OCI-LY7 (cell line): ENCODE measurements around the gene GHDC. TPM values are rescaled to one million over a fixed set of nuclear protein-coding genes. Genes with fewer than 3 reads are reported as not detected.
"Not testable (repeated sequence)": the region's sequence is repeated elsewhere in the genome, so short reads cannot be mapped to it uniquely, and the experiment has no call there.

Source experiments
- BruUV-seq: library from RNA; stranded (reverse); fragments of 400-500 nt; replicated peaks from 2 replicates; lab custom pipeline; 2021; lab: Mats Ljungman, UMichigan
- CTCF ChIA-PET: fragments of 300-600 bp; sonication (Branson Sonifier 250); formaldehyde crosslinking; loops from one replicate; lab custom pipeline; 2022; ENCODE audit warnings: antibody characterized with exemption; ENCODE audit not compliant: unreplicated experiment; lab: Charles Lee
- POLR2A ChIA-PET: fragments of 300-600 bp; sonication (Branson Sonifier 250); formaldehyde crosslinking; loops from one replicate; lab custom pipeline; 2022; ENCODE audit warnings: antibody characterized with exemption; lab: Charles Lee
- DNase-seq: peaks from one replicate; pipeline ENCODE4 v3.0.0-alpha.2; 2015; ENCODE audit warnings: low spot score
- H2AFZ ChIP-seq: fragments of 200-600 bp; sonication (generic), shearing (Covaris generic); 2 replicates; pipeline ENCODE4 v1.6.1; 2014; ENCODE audit warnings: mild to moderate bottlenecking, antibody characterized with exemption, low read length, moderate library complexity
- H3K27ac ChIP-seq: fragments of 200-600 bp; sonication (generic); 2 replicates; pipeline ENCODE4 v1.5.1; 2014; ENCODE audit warnings: mixed run types, low read depth, mild to moderate bottlenecking, moderate library complexity, low read length, inconsistent platforms; ENCODE audit not compliant: poor library complexity, severe bottlenecking
- H3K36me3 ChIP-seq: fragments of 200-600 bp; sonication (generic); 2 replicates; pipeline ENCODE4 v1.6.1; 2014; ENCODE audit warnings: mild to moderate bottlenecking, antibody characterized with exemption, low read length, moderate library complexity, mixed read lengths; ENCODE audit not compliant: insufficient read depth
- H3K4me1 ChIP-seq: fragments of 200-600 bp; sonication (generic); 2 replicates; pipeline ENCODE4 v1.5.1; 2014; ENCODE audit warnings: mild to moderate bottlenecking, low read length; ENCODE audit not compliant: insufficient read depth, poor library complexity, severe bottlenecking
- H3K4me2 ChIP-seq: fragments of 200-600 bp; sonication (generic); 2 replicates; pipeline ENCODE4 v1.6.1; 2014; ENCODE audit warnings: mild to moderate bottlenecking, low read length
- H3K4me3 ChIP-seq: fragments of 200-600 bp; sonication (generic); 2 replicates; pipeline ENCODE4 v1.5.1; 2014; ENCODE audit warnings: mild to moderate bottlenecking, low read depth, low read length; ENCODE audit not compliant: poor library complexity, severe bottlenecking
- H3K79me2 ChIP-seq: fragments of 200-600 bp; sonication (generic); 2 replicates; pipeline ENCODE4 v1.6.1; 2016; ENCODE audit warnings: low read depth, mild to moderate bottlenecking, low read length, moderate library complexity, mixed read lengths; ENCODE audit not compliant: insufficient read depth
- H3K9me2 ChIP-seq: fragments of 200-600 bp; sonication (generic); 2 replicates; pipeline ENCODE4 v1.6.1; 2016; ENCODE audit warnings: mild to moderate bottlenecking, low read length, mixed read lengths; ENCODE audit not compliant: insufficient read depth
- H3K9me3 ChIP-seq: fragments of 200-600 bp; sonication (generic); 2 replicates; pipeline ENCODE4 v1.6.1; 2014; ENCODE audit warnings: mild to moderate bottlenecking, mixed run types, low read length, mixed read lengths
- H4K20me1 ChIP-seq: fragments of 200-600 bp; sonication (generic); 2 replicates; pipeline ENCODE4 v1.6.1; 2014; ENCODE audit warnings: mild to moderate bottlenecking, antibody characterized with exemption, low read length, moderate library complexity, mixed read lengths; ENCODE audit not compliant: insufficient read depth
- EZH2phosphoT487 ChIP-seq: fragments of 200-600 bp; sonication (generic); IDR thresholded peaks from 2 replicates; pipeline ENCODE4 v1.6.1; 2018; ENCODE audit warnings: low read depth, borderline replicate concordance, mild to moderate bottlenecking, mixed run types, antibody characterized with exemption, low read length, moderate library complexity, mixed read lengths
- intact Hi-C: fragments of 100-400 bp; cut with micrococcal nuclease; formaldehyde crosslinking; loops from one replicate; pipeline ENCODE4 v1.10.0; 2022; ENCODE audit not compliant: unreplicated experiment
- total RNA-seq, 2 experiments: library from RNA; depleted of rRNA in 1 of 2; stranded (reverse); fragments of >200 nt in 1 of 2; shearing (Covaris generic) in 1 of 2; gene quantifications; 2 replicates each; pipeline ENCODE4 v1.2.3, GENCODE V29; 2014 to 2022
- TF ChIP-seq, protein P1 (sequence below): fragments of 200-600 bp; sonication (generic); conservative IDR thresholded peaks from 2 replicates; pipeline ENCODE4 v1.5.1; 2014; ENCODE audit warnings: mild to moderate bottlenecking, antibody characterized with exemption, low read length, moderate library complexity, mixed read lengths

The GHDC gene
- total RNA-seq, 2 experiments from 2014 or later: 30.0 to 33.2 TPM

- Histone ChIP-seq H3K4me1 (peaks cover 22% of the 10 kb centered on the region), H3K9me2 (no peaks in the 10 kb centered on the region), H3K9me3 (no peaks in the 10 kb centered on the region), H3K4me3 (no peak overlapping the region), H4K20me1 (no peaks in the 10 kb centered on the region), H3K4me2 (no peak overlapping the region), H3K79me2 (peaks cover 31% of the 10 kb centered on the region), H2AFZ (no peak overlapping the region), H3K27ac (no peak overlapping the region), H3K36me3 (peaks cover 58% of the 10 kb centered on the region)
- POLR2A ChIA-PET: interaction anchor here (0.5 to 1.6 kb wide), 4 partner anchors 9 to 1986 kb away, joined by 3 to 4 read pairs (median 4); no protein-coding TSS in a partner anchor
- intact Hi-C loops: no loop called here
- DNase-seq: no peak
- TF ChIP-seq EZH2phosphoT487: no peak
- TF ChIP-seq, protein P1, sequence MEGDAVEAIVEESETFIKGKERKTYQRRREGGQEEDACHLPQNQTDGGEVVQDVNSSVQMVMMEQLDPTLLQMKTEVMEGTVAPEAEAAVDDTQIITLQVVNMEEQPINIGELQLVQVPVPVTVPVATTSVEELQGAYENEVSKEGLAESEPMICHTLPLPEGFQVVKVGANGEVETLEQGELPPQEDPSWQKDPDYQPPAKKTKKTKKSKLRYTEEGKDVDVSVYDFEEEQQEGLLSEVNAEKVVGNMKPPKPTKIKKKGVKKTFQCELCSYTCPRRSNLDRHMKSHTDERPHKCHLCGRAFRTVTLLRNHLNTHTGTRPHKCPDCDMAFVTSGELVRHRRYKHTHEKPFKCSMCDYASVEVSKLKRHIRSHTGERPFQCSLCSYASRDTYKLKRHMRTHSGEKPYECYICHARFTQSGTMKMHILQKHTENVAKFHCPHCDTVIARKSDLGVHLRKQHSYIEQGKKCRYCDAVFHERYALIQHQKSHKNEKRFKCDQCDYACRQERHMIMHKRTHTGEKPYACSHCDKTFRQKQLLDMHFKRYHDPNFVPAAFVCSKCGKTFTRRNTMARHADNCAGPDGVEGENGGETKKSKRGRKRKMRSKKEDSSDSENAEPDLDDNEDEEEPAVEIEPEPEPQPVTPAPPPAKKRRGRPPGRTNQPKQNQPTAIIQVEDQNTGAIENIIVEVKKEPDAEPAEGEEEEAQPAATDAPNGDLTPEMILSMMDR: no peak
- CTCF ChIA-PET: no interaction called here
- no TSS peak for BruUV-seq
Observed at GRCh38 chr17:42142371-42142896, 51.9 kb downstream of the GHDC start.

GRCh38 chr17:42141382-42141781 lies 52.9 kb downstream of the GHDC start:
- intact Hi-C loops: no loop called here
- DNase-seq: no peak
- ChIA-PET CTCF (no interaction called here), POLR2A (no interaction called here)
- Histone ChIP-seq H3K36me3 (peaks cover 60% of the 10 kb centered on the region), H3K4me2 (no peak overlapping the region), H3K9me3 (no peaks in the 10 kb centered on the region), H3K4me3 (no peak overlapping the region), H3K27ac (no peak overlapping the region), H4K20me1 (no peaks in the 10 kb centered on the region), H3K9me2 (no peaks in the 10 kb centered on the region), H3K4me1 (peaks cover 32% of the 10 kb centered on the region), H2AFZ (no peak overlapping the region), H3K79me2 (peaks cover 42% of the 10 kb centered on the region)
- TF ChIP-seq, protein P1: no peak
- TF ChIP-seq EZH2phosphoT487: no peak
- no TSS peak for BruUV-seq

DNA sequence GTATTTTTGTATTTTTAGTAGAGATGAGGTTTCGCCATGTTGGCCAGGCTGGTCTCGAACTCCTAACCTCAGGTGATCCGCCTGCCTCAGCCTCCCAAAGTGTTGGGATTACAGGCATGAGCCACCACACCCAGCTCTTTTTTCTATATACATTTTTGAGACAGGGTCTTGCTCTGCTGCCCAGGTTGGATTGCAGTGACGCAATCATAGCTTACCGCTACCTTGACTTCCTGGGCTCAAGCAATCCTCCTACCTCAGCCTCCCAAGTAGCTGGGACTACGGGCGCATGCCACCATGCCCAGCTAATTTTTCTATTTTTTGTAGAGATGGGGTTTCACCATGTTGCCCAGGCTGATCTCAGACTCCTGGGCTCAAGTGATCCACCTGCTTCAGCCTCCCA lies 53.6 kb downstream of the GHDC start:
- not testable (repeated sequence) for H4K20me1 ChIP-seq

More for the DNA sequence above, 53.6 kb downstream of the GHDC start:
- H3K9me2 ChIP-seq, H2AFZ ChIP-seq, DNase-seq, H3K4me3 ChIP-seq, intact Hi-C loops, H3K9me3 ChIP-seq, BruUV-seq, CTCF ChIA-PET, H3K27ac ChIP-seq, H3K4me2 ChIP-seq: not testable (repeated sequence)
- POLR2A ChIA-PET: interaction anchor here (0.6 kb wide), 1 partner anchor 73 kb away, joined by 3 read pairs; no protein-coding TSS in a partner anchor
- Histone ChIP-seq H3K4me1 (peaks cover 39% of the 10 kb centered on the region), H3K36me3 (peaks cover 60% of the 10 kb centered on the region), H3K79me2 (peaks cover 49% of the 10 kb centered on the region)

Other genes with a start within 250 kb of the GHDC start
- gene CNP, start 227.7 kb downstream of the GHDC start, total RNA-seq (2014; rRNA removed; shearing (Covaris generic)): 33.8 and 34.1 TPM in 2 replicates
- 43.9 and 50.6 TPM in 2 replicates for gene CNP, start 227.7 kb downstream of the GHDC start, total RNA-seq (2022)
- 76.4 and 87.1 TPM in 2 replicates for gene DNAJC7, start 177.1 kb downstream of the GHDC start, total RNA-seq (2014; rRNA removed; shearing (Covaris generic))
- gene DNAJC7, start 177.1 kb downstream of the GHDC start, total RNA-seq (2022): 118 and 124 TPM in 2 replicates
- gene NKIRAS2, start 174.4 kb downstream of the GHDC start, total RNA-seq (2014; rRNA removed; shearing (Covaris generic)): 34.8 and 40.2 TPM in 2 replicates
- gene NKIRAS2, start 174.4 kb downstream of the GHDC start, total RNA-seq (2022): 32.8 and 38.1 TPM in 2 replicates
- gene C17orf113, start 143.9 kb downstream of the GHDC start, total RNA-seq (2014; rRNA removed; shearing (Covaris generic)): 0.10 and 0.25 TPM in 2 replicates
- 0.25 TPM in 1 of 2 replicates, not detected in the other for gene C17orf113, start 143.9 kb downstream of the GHDC start, total RNA-seq (2022)
- 0.21 and 0.85 TPM in 2 replicates for gene ZNF385C, start 96.0 kb downstream of the GHDC start, total RNA-seq (2014; rRNA removed; shearing (Covaris generic))
- gene ZNF385C, start 96.0 kb downstream of the GHDC start, total RNA-seq (2022): 0.26 and 0.67 TPM in 2 replicates
- 7.7 and 10.3 TPM in 2 replicates for gene DHX58, start 81.8 kb downstream of the GHDC start, total RNA-seq (2014; rRNA removed; shearing (Covaris generic))
- 19.4 and 23.7 TPM in 2 replicates for gene DHX58, start 81.8 kb downstream of the GHDC start, total RNA-seq (2022)
- gene KAT2A, start 73.1 kb downstream of the GHDC start, total RNA-seq (2014; rRNA removed; shearing (Covaris generic)): 56.1 and 73.0 TPM in 2 replicates
- gene KAT2A, start 73.1 kb downstream of the GHDC start, total RNA-seq (2022): 89.8 and 95.2 TPM in 2 replicates
- gene HSPB9, start 71.7 kb downstream of the GHDC start, total RNA-seq (2014; rRNA removed; shearing (Covaris generic)): 0.16 TPM in 1 of 2 replicates, not detected in the other
- not detected in 2 replicates for gene HSPB9, start 71.7 kb downstream of the GHDC start, total RNA-seq (2022)
- 37.3 and 50.1 TPM in 2 replicates for gene RAB5C, start 39.5 kb downstream of the GHDC start, total RNA-seq (2014; rRNA removed; shearing (Covaris generic))
- 60.6 and 61.2 TPM in 2 replicates for gene RAB5C, start 39.5 kb downstream of the GHDC start, total RNA-seq (2022)
- gene KCNH4, start 13.4 kb downstream of the GHDC start, total RNA-seq (2014; rRNA removed; shearing (Covaris generic)): not detected in 2 replicates
- gene KCNH4, start 13.4 kb downstream of the GHDC start, total RNA-seq (2022): not detected in 2 replicates
- not detected in 2 replicates for gene HCRT, start 9.0 kb downstream of the GHDC start, total RNA-seq (2014; rRNA removed; shearing (Covaris generic))
- gene HCRT, start 9.0 kb downstream of the GHDC start, total RNA-seq (2022): not detected in 2 replicates
- gene STAT5B, start 81.9 kb upstream of the GHDC start, total RNA-seq (2014; rRNA removed; shearing (Covaris generic)): 32.4 and 33.3 TPM in 2 replicates
- 46.7 and 50.5 TPM in 2 replicates for gene STAT5B, start 81.9 kb upstream of the GHDC start, total RNA-seq (2022)
- 1.9 and 3.8 TPM in 2 replicates for gene STAT5A, start 94.0 kb upstream of the GHDC start, total RNA-seq (2014; rRNA removed; shearing (Covaris generic))
- gene STAT5A, start 94.0 kb upstream of the GHDC start, total RNA-seq (2022): 7.9 TPM in 2 replicates
- gene STAT3, start 193.9 kb upstream of the GHDC start, total RNA-seq (2014; rRNA removed; shearing (Covaris generic)): 11.4 and 14.8 TPM in 2 replicates
- 28.7 and 37.2 TPM in 2 replicates for gene STAT3, start 193.9 kb upstream of the GHDC start, total RNA-seq (2022)
- gene CAVIN1, start 228.8 kb upstream of the GHDC start, total RNA-seq (2014; rRNA removed; shearing (Covaris generic)): not detected in 2 replicates
- 0.08 TPM in 1 of 2 replicates, not detected in the other for gene CAVIN1, start 228.8 kb upstream of the GHDC start, total RNA-seq (2022)